GM19351 (cell line): Measurements from ENCODE around the gene TUBA3C.

Experiments
- ATAC-seq: cut with Tn5 transposase; IDR thresholded peaks from one replicate; pipeline ENCODE4 v1.9.1; 2021; ENCODE audit warnings: mild to moderate bottlenecking, moderate library complexity; ENCODE audit not compliant: unreplicated experiment

The TUBA3C gene

DNA sequence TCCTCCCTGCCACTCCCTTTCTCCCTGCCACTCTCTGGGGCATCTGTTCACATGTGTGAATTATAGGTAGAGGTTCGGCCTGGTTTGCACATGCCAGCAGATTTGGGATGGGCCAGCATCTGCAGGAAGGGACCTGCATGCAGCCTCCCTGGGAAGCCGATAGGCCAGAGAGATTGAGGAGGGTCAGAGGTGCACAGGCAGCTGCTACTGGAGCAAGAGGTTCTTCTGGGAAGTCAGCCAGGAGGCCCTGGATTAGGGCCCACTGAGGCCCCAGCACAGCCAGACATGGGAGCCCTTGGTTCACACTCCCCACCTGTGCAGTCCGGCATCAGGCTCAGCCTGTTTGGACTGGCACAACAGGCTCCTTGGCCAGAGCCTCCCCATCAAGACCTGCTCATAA is 12.1 kb downstream of the TUBA3C start:
- ATAC-seq: no peak

GRCh38 chr13:19161308-19161707 is 20.3 kb downstream of the TUBA3C start:
- no peak for ATAC-seq

- ATAC-seq: no peak
Measured at GRCh38 chr13:19159761-19160420, 21.7 kb downstream of the TUBA3C start.

DNA sequence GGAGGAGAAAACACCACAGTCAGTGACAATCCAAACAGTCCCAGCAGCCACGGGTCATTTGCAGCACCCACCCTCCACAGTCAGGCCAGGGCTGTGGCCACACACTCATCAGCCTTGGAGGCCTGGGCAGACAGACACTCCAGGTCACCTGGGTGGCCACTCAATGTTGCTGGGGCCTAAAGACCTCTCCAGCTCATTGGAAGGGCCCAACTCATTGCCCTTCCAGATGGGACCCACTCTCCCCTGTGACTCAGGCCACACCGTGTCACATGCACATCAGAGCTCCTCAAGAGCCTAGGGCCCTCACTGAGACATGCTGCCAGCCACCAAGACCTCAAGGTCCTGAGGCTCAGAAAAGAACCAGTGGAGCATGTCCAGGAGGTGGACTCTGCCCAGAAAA is 22.4 kb downstream of the TUBA3C start:
- no peak for ATAC-seq

DNA sequence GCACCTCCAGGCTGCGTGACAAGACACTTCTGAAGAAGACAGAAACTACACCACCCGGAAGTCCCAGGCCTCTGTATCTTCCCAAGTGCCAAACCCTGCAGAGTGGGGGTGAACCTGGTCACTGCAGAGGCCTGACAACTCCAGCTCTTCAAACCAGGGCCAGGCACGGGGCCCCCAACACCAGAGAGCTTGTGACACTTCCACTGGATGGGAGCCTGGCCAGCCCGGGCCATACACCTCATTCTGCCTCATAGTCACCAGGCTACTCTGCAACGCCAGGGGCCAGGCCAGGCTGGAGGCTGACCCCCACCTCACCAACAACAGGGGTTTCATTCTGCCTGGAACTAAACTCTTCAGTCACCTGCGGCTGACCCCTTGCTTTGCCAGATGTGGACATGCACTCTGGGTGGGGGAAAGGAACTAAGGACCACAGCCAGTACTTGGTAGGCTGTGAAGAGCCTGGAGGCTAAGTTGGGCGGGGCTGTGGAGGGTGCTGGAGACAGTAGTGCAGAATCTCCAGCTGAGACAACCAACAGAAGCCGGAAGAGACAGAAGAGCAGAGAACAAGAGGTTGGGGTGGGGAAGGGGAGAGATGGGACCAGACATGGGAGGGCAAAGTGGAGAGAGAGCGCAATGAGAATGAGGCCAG is 23.0 kb downstream of the TUBA3C start:
- ATAC-seq: no peak

- ATAC-seq: no peak
Measured at GRCh38 chr13:19158006-19158405, 23.6 kb downstream of the TUBA3C start.

GRCh38 chr13:19157461-19157860 is 24.2 kb downstream of the TUBA3C start:
- no peak for ATAC-seq

DNA sequence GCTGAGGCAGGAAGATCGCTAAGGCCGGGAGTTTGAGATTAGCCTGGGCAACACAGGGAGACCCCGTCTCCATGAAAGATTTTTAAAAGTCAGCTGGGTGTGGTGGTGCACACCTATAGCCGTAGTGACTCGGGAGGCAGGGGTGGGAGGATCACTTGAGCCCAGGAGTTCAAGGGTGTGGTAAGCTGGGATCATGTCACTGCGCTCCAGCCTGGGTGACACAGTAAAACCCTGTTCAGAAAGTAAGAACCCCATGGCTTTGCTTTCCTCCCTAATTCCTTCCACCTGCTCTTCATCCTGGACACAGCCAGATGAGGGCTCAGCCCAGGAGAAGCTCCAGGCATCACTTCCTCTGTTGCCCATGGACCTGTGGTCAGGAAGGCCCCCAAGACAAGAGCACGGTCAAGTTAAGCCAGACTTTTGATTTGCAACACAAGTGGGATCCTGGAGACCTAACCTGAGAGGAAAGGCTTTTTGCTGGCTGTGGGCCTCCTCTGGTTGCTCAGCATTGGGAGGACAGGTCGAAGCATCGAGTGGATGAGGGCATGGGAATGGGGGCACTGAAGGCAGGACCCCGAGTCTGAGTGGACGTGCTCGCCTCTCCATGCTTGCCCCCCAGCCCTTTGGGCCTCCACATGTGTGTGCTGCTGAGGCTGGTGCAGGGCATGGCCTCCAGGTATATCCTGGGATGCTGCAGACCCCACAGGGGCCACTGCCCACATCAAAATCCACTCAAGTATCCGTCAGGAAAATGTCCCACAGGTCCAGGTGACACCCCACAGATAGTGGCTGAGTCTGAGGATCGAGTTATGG is 25.4 kb downstream of the TUBA3C start:
- no peak for ATAC-seq

DNA sequence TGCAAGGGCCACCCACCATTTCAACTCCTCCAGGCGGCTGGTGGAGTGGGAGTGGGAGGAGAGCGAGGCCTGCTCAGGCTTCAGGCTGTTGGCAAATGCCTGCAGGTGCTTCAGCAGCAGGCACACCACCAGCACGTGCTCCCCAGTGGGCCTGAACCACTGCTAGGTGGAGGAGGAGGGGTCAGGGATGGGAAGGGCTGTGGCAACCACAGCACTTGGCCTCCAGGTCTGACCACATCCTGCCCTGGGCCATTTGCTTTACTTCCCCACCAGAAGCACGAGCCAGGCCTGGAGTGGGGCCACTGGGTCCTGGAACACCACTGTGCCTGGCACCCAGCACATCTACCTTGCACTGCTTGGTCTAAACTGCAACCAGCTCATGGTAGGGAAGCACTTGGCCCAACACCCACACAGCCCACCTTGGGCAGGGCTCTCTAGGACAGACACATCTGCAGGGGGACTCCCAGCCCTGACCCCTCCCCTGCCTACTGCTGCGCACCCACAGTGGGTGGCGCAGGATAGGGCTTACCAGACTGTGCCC is 26.2 kb downstream of the TUBA3C start:
- no peak for ATAC-seq

DNA sequence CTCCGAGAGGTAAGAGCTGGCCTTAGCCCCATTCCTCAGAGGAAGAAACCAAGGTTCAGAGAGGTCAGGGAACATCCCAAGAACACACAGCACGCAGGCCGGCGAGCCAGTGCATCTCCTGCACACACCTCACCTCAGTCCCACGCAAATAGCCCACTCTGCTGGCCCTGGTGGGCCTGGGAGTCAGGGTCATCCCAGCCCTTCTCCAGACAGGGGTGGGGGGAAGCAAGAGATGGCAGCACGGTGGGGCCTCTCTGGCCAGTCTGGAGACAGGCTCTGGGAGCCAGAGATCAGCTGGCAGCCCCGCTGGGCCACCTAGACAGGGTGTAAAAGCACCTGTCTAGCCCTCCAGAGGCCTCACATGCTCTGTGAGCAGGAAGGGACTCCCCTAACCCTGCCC is 26.8 kb downstream of the TUBA3C start:
- ATAC-seq: no peak

DNA sequence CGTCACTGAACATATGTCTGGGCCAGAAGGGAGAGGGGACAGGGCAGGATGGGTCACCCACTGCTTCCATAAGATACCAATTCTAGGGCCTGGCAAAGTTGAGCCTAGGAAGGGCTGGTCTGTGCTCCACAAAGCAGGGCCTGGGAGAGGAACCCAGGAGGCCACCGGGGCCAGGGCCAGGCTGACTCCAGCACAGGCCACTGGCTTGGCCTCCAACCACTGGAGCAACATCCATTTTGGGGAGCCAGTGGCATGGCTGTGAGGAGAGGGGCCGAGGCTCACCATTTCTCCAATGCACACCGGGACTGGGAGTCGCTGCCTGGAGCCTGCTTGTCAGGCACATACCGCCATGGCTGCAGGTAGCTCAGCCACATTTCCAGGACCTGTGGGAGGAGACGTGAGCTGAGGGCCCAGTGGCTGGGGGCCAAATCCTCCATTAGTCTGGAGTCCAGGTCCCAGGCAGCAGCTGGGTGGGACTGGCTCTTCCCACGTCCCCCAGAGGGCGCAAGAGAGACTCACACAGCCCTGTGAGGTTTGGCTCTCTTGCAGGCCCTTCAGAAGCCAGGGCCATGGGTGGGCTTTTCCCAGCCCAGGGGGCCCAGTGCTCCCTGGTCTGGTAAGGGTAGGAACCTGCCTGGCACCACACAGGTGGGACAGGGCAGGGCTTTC is 27.7 kb downstream of the TUBA3C start:
- no peak for ATAC-seq

GRCh38 chr13:19152403-19152802 is 29.2 kb downstream of the TUBA3C start:
- no peak for ATAC-seq

DNA sequence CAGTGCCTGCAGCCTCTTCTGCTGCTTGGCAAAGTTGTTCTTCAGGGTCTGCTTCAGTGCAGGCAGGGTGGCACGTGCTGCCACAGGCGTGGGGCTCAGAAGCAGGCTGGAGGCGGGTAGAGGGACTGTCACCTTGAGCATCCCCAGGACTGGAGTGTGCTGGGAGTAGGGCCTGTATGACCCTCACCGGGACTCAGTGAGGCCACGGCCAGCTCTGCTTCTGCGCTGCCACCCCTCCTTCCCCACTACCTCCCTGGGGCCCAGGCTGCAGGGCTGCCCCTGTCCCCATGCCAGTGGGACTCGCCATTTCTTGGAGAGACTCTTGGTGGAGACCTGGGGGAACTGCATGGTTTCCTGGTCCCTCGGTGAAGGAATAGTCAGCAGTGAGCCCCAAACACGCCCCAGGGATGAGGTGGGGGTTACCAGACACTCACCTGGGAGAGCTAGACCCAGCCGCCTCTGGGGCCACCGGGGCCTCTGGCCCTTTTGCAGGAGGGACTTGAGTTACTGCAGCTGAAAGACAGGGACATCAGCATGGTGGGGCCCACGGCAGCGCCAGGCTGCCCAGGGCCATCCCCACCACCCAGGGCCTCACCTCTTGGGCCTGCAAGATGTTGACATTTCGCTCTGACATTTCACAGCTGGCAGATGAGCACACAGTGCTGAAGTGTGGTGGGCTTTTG is 29.9 kb downstream of the TUBA3C start:
- no peak for ATAC-seq

GRCh38 chr13:19150712-19151228 is 30.9 kb downstream of the TUBA3C start:
- no peak for ATAC-seq

- ATAC-seq: no peak
Measured at GRCh38 chr13:19150226-19150625, 31.4 kb downstream of the TUBA3C start.

GRCh38 chr13:19148561-19148960 is 33.1 kb downstream of the TUBA3C start:
- no peak for ATAC-seq
